HG03469 (cell line): ENCODE data around the gene ATL3.
"Not testable (repeated sequence)": the region's sequence is repeated elsewhere in the genome, so short reads cannot be mapped to it uniquely, and the experiment has no call there.

Experiments used
- ATAC-seq: cut with Tn5 transposase; IDR thresholded peaks from one replicate; pipeline ENCODE4 v1.9.1; 2021; ENCODE audit warnings: mild to moderate bottlenecking, moderate library complexity, moderate number of reproducible peaks; ENCODE audit not compliant: unreplicated experiment

ATL3 gene

DNA sequence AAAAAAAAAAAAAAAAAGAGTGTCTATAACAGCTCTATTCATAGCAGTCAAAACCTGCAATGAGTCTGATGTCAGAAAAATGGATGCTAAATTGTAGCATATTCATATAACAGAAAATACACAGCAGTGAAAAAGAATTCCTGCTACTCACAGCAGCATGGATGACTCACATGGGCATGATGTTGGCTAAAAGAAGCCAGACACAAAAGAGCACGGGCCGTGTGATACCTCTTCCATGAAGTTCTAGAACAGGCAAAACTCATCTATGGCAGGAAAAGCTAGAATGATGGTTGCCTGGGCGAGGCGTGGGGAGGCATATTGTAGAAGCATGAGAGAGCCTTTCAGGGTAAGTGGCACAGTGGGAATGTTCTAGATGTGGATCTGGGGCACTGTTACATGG is 75.9 kb downstream of the ATL3 start:
- no peak for ATAC-seq

DNA sequence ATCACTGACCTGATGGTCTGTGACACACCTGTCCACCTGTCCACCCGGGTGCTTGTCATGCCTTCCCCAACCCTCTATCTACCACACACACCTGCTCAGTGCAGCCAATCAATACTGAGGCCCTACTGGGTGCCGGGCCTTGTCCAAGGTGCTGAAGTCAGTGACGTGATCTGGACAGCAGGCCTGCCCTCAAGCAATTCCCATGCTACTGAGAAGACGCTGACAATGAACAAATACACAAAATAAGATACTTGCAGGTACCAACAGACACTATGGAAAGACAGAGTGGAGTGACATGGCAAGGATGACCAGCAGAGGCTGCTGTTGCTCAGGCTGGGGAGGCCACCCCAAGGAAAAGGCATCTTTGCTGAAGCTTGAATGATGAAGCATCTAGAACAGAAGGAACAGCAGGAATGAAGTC is 78.2 kb downstream of the ATL3 start:
- no peak for ATAC-seq

DNA sequence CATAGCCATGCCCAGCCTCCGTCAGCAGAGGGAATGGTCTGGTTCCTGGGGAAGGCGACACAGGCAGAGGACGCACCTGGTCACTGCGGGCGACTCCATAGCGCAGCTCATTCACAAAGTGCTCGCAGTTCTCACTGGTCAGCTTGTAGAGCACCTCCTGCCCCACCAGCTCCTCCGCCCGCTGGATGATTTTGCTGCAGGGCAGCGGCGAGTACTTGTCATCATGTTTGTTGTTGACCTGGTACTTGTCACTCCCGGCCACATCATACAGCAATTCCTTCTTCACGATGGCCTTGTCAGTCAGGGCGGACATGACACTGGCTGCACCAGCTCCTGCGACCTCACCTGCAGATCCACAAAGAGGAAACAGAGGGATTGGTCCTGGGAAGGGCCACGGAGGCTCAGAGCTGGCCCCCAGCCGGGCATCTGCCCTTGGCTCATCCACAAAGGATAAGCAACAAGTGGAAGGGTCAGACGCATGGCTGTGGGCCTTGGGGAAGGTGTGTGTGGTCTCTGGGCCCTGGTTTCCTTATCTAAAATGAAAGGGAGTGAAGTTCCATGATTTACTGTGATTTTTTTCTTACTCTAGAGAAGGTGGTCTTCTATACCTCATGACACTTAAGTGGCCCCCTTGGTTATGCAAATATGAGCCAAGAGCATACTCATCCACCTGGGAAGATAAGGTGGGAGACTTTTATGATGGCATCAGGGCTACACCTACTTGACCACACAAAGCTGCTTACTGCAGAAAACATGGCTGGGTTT is 81.0 kb downstream of the ATL3 start:
- no peak for ATAC-seq

DNA sequence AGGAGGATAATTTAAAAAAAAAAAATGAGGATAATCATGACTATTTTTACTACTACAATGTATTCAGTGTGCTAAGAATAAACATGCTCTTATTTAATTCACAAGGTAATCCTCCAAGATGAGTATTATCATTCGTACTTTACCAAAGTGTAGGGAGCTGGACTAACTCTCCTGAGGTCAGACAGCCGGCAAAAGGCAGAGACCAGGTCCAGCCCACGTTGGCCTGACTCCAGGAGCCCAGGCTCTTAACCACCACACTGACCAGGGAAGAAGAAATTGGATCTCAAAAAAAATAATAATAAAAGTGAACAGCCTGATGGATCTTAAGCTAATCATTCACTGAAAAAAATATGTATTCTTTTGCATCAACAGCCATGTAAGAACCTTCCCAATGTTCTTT is 82.2 kb downstream of the ATL3 start:
- ATAC-seq, result no peak

DNA sequence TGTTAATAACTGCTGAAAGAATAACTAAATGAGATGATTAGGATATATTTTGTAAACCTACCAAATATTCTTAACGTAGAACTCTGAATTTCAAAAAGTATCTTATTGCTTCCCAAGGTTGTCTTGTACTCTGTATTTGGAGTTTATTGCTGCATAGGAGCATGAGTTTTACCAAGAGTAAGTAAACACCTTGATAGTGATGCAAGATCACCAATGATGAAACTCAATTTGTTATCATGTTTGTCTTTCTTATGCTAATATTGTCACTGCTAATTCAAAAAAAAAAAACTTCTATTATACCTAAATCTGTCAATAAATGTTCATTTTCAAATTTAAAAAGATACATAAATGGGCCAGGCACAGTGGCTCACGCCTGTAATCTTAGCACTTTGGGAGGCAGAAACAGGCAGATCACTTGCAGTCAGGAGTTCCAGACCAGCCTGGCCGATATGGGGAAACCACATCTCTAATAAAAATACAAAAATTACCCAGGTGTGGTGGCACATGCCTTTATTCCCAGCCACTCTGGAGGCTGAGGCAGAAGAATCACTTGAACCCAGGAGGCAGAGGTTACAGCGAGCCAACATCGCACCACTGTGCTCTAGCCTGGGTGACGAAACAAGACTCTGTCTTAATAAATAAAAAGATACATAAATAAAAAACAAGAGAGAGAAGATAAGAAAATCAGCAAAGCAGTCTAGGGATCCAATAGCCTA is 84.6 kb downstream of the ATL3 start:
- no peak for ATAC-seq

DNA sequence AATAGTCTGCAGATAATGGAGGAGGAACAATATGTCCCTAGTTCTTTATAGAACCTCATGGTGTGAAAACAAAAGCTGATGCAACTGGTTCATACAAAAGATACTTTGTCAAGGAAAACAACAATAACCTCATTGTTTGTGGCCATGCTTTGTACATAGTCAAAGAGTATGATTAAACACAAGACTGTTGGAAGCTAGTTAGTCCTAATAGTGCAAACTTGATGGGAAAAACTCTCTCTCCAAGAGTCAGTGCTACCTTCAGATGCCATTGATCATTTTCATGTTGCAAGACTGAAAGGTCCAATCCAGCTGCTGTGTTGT is 87.9 kb downstream of the ATL3 start:
- no peak for ATAC-seq

DNA sequence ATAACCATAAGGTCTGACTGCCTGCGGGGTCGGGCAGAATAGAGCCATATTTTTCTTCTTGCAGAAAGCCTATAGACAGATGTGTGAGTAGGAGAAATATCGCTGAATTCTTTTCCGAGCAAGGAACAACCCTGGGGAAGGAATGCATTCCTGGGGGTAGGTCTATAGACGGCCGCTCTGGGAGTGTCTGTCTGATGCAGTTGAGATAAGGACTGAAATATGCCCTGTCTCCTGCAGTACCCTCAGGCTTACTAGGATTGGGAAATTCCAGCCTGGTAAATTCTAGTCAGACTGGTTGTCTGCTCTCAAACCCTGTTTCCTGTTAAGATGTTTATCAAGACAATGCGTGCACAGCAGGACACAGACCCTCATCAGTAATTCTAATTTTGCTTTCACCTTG is 90.0 kb downstream of the ATL3 start:
- not testable (repeated sequence) for ATAC-seq

DNA sequence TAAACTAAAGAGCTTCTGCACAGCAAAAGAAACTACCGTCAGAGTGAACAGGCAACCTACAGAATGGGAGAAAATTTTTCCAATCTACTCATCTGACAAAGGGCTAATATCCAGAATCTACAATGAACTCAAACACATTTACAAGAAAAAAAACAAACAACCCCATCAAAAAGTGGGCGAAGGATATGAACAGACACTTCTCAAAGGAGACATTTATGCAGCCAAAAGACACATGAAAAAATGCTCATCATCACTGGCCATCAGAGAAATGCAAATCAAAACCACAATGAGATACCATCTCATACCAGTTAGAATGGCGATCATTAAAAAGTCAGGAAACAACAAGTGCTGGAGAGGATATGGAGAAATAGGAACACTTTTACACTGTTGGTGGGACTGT is 92.3 kb downstream of the ATL3 start:
- not testable (repeated sequence) for ATAC-seq

DNA sequence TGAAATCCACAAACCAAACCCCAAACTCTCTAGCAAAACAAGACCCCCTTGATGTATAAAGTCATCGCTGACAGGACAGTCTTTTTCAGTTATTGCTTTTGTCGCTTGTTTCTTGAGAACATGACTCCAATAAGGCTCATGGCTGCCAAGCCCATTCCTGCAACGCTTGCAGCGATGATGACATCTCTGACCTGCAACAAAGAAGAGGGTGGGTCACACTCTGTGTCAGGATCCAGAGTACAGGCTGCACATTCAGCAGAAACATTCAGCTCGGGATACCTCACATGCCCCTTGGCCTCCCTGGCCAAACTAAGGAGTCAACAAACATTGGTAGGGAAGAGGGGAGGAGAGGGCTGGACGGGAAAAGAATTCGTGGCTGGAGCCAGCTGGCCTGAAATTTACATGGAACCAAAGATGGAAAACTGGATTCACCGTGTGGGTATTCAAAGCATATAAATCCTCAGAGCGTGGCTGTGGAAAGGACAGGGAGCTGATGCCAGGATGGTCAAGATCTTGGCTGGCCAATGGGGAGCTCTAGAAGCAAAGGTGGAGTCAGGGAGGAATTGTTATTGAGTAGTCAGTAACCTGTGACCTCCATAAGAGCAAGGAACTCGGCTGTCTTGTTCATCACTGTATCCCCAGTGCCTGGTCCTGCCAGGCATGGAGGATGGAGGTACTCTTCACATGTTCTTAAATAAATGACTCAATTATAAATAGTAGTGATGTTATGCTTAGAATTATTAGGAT is 96.1 kb downstream of the ATL3 start:
- ATAC-seq, result no peak
